Astrocyte of the hippocampus (primary cell): Measurements from ENCODE around the gene AQP5.

Experiments
- DNase-seq: peaks from one replicate; pipeline ENCODE4 v3.0.0; 2011; ENCODE audit warnings: low read depth, low spot score

The AQP5 gene

DNA sequence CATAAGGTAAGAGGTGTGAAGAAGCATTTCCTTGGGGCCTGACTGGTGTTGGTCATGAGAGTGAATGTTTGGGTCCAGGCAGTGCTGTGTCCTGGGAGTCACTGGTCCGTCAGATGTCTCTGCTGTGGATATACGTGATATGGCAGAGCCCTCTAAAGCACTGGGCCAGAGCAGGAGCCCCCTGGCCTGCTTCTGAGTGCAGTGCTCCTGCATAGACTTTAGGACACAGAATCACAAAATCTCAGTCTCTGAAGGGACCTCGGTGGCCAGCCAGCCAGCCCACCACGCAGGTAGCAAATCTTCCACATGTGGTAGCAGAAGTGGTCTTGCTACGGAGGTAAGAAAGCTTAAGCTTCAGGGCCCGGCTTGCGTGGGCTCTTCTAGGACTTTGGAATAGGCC is 29.6 kb upstream of the AQP5 start:
- DNase-seq = no peak

DNA sequence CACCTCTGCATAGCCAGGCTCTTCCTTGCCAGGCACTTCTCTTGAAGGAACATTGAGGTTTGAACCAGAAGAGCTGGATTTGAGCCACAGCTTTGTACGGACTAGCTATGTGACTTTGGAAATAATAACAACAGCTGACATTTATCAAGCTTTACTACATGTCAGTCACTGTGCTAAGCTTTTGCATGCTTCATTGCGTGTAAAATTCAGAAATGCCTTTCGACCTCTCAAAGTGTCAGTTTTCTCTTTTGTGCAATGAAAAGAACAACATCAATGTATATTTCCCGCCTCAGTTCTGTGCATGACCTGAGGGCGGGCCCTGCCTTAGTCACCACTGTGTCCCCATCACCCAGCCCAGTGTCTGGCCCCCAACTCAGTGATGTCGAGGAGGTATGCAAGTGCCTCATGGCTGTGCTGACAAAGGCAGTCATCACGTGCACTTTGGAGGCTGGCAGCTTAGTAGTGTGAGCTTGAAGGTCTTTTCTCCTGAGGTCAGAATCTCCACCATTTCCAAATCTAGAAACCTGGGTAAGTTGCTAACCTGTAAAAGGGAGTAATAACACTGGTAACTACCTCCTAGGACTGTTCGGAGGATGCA is 29.0 kb upstream of the AQP5 start:
- no peak for DNase-seq

DNA sequence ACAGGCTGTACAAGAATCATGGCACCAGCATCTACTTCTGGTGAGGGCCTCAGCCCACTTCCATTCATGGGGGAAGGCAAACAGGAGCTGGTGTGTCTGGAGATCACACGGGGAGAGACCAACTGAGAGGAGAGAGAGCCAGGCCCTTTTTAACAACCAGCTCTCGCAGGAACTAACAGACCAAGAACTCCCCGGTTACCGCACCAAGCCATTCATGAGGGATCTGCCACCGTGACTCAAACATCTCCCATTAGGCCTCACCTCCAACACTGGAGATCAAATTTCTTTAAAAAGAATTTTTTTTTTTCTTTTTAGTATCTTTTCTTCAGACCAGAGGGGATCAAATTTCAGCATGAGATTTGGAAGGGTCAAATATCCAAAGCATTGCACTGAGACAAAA is 27.9 kb upstream of the AQP5 start:
- DNase-seq = peak; percentile 35

- no peak for DNase-seq
These were observed 27.2 kb upstream of the AQP5 start for GRCh38 chr12:49934505-49934904.

DNA sequence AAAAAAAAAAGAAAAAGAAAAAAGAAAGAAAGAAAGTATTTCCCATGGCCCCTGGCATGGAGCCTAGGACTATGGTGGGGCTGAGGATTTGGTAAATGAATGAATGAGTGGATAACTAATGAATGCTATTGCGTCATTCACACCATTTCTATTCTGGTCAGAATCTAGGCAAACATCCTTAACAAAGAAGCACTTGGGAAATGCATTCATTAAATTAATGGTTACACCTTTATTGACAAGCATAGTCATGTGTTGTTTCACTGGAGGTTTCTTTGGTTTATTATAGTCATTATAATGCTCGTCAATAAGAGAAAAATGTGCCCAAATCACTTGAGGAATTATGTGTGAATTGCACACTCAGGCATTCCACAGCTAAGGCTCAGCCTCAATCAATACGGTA is 24.7 kb upstream of the AQP5 start:
- DNase-seq = no peak

- no peak for DNase-seq
These were observed 23.9 kb upstream of the AQP5 start for GRCh38 chr12:49937639-49938300.

DNA sequence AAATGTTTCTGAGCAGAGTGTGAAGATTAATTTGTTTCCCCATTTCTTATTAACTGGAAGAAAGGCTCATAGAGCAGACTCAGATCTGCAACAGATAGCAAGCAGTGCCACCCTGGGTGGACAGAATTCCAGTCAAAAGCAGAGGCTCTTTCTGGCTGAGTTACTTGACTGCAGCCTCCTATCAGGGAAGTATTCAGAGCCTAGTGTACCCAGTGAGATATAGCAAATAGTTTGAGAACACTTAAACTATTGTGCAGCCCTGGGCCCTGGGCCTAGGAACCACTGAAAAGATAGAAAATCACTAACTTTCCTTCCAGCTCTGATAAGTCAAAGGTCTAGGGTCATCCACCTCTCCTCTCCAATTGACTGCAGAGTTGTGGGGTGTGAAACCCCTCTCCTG is 22.4 kb upstream of the AQP5 start:
- DNase-seq = no peak

DNA sequence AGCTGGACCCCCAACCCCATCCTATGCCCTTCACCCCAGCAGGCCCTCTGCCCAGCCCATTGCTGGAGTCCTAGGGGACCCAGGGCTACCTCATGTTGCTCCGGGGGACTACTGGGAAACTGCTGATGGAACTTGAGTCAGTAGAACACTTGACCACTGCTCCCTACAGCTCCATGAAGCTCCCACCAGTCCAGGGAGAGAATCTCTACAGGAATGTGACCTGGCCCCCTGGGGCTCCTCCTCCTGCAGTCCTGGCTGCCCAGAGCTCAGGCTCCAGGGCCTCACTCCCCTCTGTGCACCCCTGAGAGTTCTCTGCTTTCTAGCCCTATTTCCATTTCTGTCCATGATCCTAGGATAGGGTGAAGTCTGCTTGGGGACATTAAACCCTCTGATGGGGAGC is 22.0 kb upstream of the AQP5 start:
- DNase-seq = no peak

GRCh38 chr12:49941556-49942511 is 19.8 kb upstream of the AQP5 start:
- DNase-seq = peak; percentile 66

DNA sequence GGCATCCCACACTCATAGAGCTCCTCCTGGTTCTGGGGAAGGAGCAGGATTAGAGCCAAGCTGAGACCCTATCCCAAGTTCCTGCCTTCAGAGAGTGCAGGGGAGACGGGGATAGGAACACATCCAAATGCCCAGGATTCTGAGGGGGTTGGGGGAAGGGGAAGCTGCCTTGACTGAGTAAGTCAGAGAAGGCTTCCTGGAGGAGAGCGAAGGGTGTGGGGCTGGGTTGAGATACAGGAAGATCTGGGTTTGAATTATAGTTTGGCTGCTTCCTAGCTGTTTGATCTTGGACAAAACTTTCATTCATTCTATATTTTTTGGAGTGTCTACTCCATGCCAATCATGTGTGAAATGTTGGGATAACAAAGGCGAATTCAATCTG is 19.2 kb upstream of the AQP5 start:
- DNase-seq = no peak

DNA sequence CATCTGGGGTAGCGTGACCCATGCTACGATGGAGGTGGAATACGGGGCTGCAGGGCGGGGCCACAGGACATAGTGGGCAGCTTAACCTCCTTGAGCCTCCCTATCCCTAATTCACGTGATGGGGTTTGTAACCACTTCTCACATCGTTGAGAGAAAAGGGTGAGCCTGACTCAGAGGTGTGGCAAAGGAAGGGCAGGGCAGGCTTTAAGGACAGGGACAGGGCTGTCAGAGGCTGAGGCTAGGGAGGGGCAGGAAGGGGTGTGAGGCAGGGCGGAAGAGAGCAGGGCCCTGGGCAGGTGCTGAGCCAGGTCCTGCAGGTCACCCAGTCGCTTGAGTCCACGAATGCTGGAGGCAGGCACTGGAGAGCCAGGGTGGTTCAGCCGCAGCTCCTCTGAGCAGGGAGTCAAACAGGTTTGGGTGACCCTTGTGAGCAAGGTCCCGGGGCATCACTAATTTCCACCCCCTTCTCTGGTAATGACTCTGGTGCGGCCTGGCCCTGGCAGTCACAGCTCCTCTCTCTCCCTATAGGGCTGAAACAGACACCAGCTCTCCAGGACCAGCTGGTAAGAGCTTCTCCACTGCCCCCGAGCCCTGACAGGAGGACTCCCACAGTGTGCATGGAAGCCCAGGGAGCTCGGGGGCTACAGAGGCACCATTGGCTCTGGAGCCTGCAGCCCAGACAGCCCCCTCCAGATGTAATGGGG is 18.6 kb upstream of the AQP5 start:
- DNase-seq = no peak

DNA sequence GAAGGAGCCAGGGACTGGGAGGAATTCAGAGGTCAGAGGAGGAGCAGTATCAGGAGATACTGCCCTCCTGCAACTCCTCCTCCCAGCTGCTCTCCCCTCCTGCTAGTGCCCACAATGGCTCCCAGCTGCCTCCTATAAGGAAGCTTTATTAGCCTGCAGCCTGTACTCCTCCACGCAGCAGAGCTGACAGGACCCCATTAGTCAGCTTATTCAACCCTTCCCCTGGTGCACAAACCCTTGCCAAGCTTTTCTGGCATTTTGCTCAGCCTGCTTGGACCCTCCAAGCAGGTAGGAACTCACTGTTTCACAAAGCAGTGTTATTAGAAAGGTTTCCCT is 18.1 kb upstream of the AQP5 start:
- DNase-seq = no peak

DNA sequence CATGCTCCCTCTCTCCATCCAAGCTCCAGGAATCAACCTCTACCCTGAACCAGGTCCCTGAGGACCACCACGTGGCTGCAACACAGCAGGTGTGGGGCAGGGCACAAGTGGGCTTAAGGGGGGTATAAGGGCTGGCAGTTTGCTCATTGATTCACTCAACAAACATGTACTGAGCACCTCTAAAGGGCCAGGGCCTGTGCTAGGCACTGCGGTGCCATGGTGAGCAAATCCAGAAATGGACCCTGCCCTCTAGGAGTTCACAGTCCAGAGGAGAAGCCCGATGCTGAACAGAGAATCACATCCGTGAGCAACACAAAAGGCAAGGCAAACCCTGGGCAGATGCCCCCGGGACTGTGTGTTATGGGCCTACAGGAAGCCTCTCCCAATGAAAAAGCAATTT is 17.6 kb upstream of the AQP5 start:
- DNase-seq = no peak

GRCh38 chr12:49944718-49945117 is 17.0 kb upstream of the AQP5 start:
- DNase-seq = no peak

GRCh38 chr12:49945394-49946080 is 16.1 kb upstream of the AQP5 start:
- peak; percentile 92 for DNase-seq

DNA sequence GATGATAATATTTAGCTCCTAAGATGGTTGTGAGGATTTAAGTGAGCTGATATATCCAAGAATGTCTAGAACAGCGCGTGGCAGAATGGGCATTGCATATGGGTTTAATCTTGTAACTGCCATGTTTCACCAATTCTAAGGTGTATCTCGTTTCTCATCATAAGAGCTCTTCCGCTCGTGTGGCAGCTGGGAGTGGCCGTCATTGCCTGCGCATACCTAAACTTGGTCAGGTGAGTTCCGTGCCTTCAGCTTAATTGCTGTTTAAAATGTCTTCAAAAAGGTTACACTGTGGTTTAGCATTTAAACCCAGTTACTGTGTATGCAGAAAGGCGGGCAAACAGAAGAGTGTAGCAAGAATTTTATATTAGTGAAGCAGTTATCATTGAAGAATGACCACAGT is 15.6 kb upstream of the AQP5 start:
- no peak for DNase-seq

GRCh38 chr12:49946497-49946896 is 15.2 kb upstream of the AQP5 start:
- no peak for DNase-seq

DNA sequence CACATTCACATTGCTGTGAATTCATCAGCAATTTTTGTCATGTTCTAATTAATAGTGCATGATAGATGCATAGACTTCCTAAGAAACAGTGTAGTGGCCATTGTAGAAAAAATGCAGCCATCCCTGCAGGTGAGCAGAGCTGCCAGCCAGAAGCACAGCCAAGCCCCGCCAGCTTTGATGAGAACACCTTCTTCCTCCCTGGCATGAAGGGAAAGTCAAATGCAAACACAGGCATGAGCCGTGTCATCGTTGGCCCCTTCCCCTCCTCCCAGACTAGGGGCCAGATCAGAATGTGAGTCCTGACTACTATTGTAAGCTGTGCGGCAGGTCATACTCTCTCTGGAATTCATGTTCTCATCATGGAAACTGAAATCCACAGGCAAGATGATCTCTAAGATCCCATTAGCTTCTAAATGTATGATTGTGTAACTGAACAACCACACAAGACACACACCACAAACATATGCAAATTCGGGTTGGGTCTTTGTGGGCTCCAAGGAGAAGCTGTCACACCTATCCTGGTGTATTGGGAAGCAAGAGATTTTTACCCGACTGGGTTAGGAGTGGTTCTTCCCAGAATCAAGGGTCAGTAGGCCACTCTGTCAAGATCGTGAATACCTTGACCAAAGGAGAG is 14.0 kb upstream of the AQP5 start:
- no peak for DNase-seq

- DNase-seq = no peak
These were observed 12.5 kb upstream of the AQP5 start for GRCh38 chr12:49948866-49949845.

DNA sequence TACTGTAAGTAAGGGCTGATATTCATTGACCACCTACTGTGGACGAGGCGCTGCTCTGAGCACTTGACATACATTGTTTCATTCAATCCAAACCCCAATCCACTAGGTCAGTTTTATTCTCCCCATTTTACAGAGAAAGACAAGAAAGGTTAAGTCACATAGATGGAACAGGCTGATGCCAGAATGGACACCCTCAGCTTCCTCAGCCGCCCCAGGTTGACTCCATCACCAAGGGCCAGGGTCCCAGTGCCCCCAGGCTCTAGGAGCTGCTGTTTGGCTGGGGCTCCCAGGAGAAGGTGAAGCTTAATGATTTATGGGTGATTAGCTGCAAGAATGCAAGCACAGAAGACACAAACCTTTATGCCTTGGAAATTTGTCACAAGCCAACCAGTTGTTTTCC is 11.8 kb upstream of the AQP5 start:
- DNase-seq = no peak
